ENCODE measurements around the gene BCL3. TPM values are rescaled to one million over a fixed set of nuclear protein-coding genes. Genes with fewer than 3 reads are reported as not detected.

The BCL3 gene
- total RNA-seq, 6 experiments from 2014 or later: 24.1 to 95.6 (median 31.3) TPM

Small RNA genes within 50 kb of the gene (microRNA-seq; reads per million reads assigned to microRNA genes)
- 0 reads per million in 2 donors for gene MIR8085

Small RNA genes within 50 kb of the gene (small RNA-seq; reads per million reads assigned to genes)
- gene RF00156 (0 reads per million in 2 experiments), gene RF00285 (0 reads per million in 2 experiments)

Other genes starting within 250 kb of the BCL3 start
- gene ZNF180, start 248.2 kb upstream of the BCL3 start, total RNA-seq: 1 to 10 TPM; 2.4 to 4.1 (median 3.3) TPM
- under 1 TPM in 3 of 6 experiments, not detected in 3; 0.14 to 0.31 (median 0.16) TPM for gene CEACAM20, start 219.0 kb upstream of the BCL3 start, total RNA-seq
- 10 to 100 TPM in 3 of 6 experiments, 1 to 10 TPM in 3; 4.4 to 15.2 (median 9.0) TPM for gene IGSF23, start 135.1 kb upstream of the BCL3 start, total RNA-seq
- 10 to 100 TPM; 26.6 to 66.6 (median 55.5) TPM for gene PVR, start 104.8 kb upstream of the BCL3 start, total RNA-seq
- 1 to 10 TPM; 3.3 to 9.0 (median 4.5) TPM for gene CEACAM19, start 77.2 kb upstream of the BCL3 start, total RNA-seq
- not detected for gene CEACAM16, start 49.6 kb upstream of the BCL3 start, total RNA-seq
- gene CBLC, start 29.2 kb downstream of the BCL3 start, total RNA-seq: 10 to 100 TPM in 5 of 6 experiments, 1 to 10 TPM in 1; 9.8 to 19.4 (median 15.6) TPM
- gene BCAM, start 60.4 kb downstream of the BCL3 start, total RNA-seq: 10 to 100 TPM; 26.5 to 48.3 (median 32.7) TPM
- gene NECTIN2, start 97.6 kb downstream of the BCL3 start, total RNA-seq: 100 to 1,000 TPM in 1 of 6 experiments, 10 to 100 TPM in 5; 63.5 to 127 (median 87.4) TPM
- 10 to 100 TPM; 24.9 to 82.6 (median 26.7) TPM for gene TOMM40, start 142.5 kb downstream of the BCL3 start, total RNA-seq
- gene APOE, start 157.1 kb downstream of the BCL3 start, total RNA-seq: 1,000 to 10,000 TPM; 3,480 to 8,780 (median 4,667) TPM
- gene APOC1, start 165.9 kb downstream of the BCL3 start, total RNA-seq: 1,000 to 10,000 TPM; 4,903 to 7,393 (median 5,741) TPM
- 100 to 1,000 TPM in 5 of 6 experiments, 10 to 100 TPM in 1; 55.6 to 462 (median 203) TPM for gene APOC4, start 193.5 kb downstream of the BCL3 start, total RNA-seq
- gene APOC2, start 197.3 kb downstream of the BCL3 start, total RNA-seq: 1,000 to 10,000 TPM; 1,740 to 7,868 (median 2,043) TPM
- gene CLPTM1, start 206.7 kb downstream of the BCL3 start, total RNA-seq: 10 to 100 TPM; 78.7 to 90.6 (median 83.9) TPM